HG02798 (cell line): ENCODE measurements around the gene EXOC7.
"Not testable (repeated sequence)": the region's sequence is repeated elsewhere in the genome, so short reads cannot be mapped to it uniquely, and the experiment has no call there.

Source experiments
- ATAC-seq: cut with Tn5 transposase; IDR thresholded peaks from one replicate; pipeline ENCODE4 v1.9.1; 2021; ENCODE audit warnings: mild to moderate bottlenecking; ENCODE audit not compliant: unreplicated experiment, poor library complexity

The EXOC7 gene

GRCh38 chr17:76077584-76078110 lies 25.9 kb downstream of the EXOC7 start:
- ATAC-seq, result no peak

- ATAC-seq, result no peak
Measured at GRCh38 chr17:76076765-76077583, 26.6 kb downstream of the EXOC7 start.

GRCh38 chr17:76076146-76076764 lies 27.3 kb downstream of the EXOC7 start:
- ATAC-seq, result no peak

- ATAC-seq, result no peak
Measured at GRCh38 chr17:76075364-76076145, 28.0 kb downstream of the EXOC7 start.

GRCh38 chr17:76074390-76075363 lies 28.9 kb downstream of the EXOC7 start, which contains the start of gene GALR2:
Gene GALR2, plus strand, starts transcription at chr17:76074781. Its CDS starts 103 bp downstream, at chr17:76074884.
- ATAC-seq, result no peak

GRCh38 chr17:76072148-76072858 lies 31.3 kb downstream of the EXOC7 start, which contains the start of gene SRP68:
Gene SRP68, minus strand, starts transcription at chr17:76072517. Its CDS starts 26 bp downstream, at chr17:76072491.
- ATAC-seq, result peak; percentile 96

- no peak for ATAC-seq
Measured at GRCh38 chr17:76071531-76072147, 31.9 kb downstream of the EXOC7 start.

GRCh38 chr17:76065775-76066174 lies 37.8 kb downstream of the EXOC7 start:
- no peak for ATAC-seq

- peak; percentile 47 for ATAC-seq
Measured at GRCh38 chr17:76063875-76064546, 39.6 kb downstream of the EXOC7 start.

GRCh38 chr17:76058264-76058663 lies 45.3 kb downstream of the EXOC7 start:
- ATAC-seq, result not testable (repeated sequence)

GRCh38 chr17:76056882-76057281 lies 46.7 kb downstream of the EXOC7 start:
- no peak for ATAC-seq

- ATAC-seq, result no peak
Measured at GRCh38 chr17:76054112-76054476, 49.5 kb downstream of the EXOC7 start.

- no peak for ATAC-seq
Measured at GRCh38 chr17:76053246-76054111, 50.1 kb downstream of the EXOC7 start.

- no peak for ATAC-seq
Measured at GRCh38 chr17:76051561-76051960, 52.0 kb downstream of the EXOC7 start.

- ATAC-seq, result no peak
Measured at GRCh38 chr17:76050538-76051467, 52.8 kb downstream of the EXOC7 start.
